HEK293 (cell line): ENCODE measurements around the gene COL18A1.
A peak's percentile ranks its signal among the peaks of the same experiment; 100 is the strongest.

Experiments
- CTCF ChIA-PET: fragments of 350-600 bp; formaldehyde crosslinking; extraction: SDS; loops from one replicate; lab custom pipeline; 2021; ENCODE audit warnings: antibody characterized with exemption; lab: Yijun Ruan, JAX
- POLR2A ChIA-PET: fragments of 300-600 bp; formaldehyde crosslinking; extraction: SDS; loops from one replicate; lab custom pipeline; 2020; ENCODE audit warnings: antibody characterized with exemption, inconsistent platforms; lab: Yijun Ruan, JAX
- H3K27ac ChIP-seq: fragments of 200-500 bp; sonication (Bioruptor generic); 2 replicates; pipeline ENCODE4 v1.5.1; 2014; ENCODE audit warnings: low read depth, low read length, control low read depth, inconsistent platforms; ENCODE audit errors: extremely low read depth
- H3K36me3 ChIP-seq, 2 experiments: fragments of 200-500 bp in 1 of 2; sonication (Bioruptor generic) in 1 of 2; 1 replicate in 1 of 2; 2 replicates in 1 of 2; pipeline ENCODE4 v1.5.1; 2014 to 2017; ENCODE audit warnings: inconsistent platforms in 2 of 2, low read length in 2 of 2; ENCODE audit not compliant: control insufficient read depth in 2 of 2, insufficient read depth in 1 of 2
- H3K4me1 ChIP-seq: fragments of 200-500 bp; sonication (Bioruptor generic); 2 replicates; pipeline ENCODE4 v1.5.1; 2014; ENCODE audit warnings: mild to moderate bottlenecking, low read length, inconsistent platforms; ENCODE audit not compliant: control insufficient read depth, insufficient read depth
- H3K4me3 ChIP-seq: 2 replicates; pipeline ENCODE4 v1.5.1; 2011; ENCODE audit warnings: low read depth, mild to moderate bottlenecking, control low read depth, low read length, moderate library complexity
- H3K9me3 ChIP-seq: fragments of 200-500 bp; sonication (Bioruptor generic); 2 replicates; pipeline ENCODE4 v1.5.1; 2014; ENCODE audit warnings: low read depth, low read length, inconsistent platforms; ENCODE audit not compliant: control insufficient read depth, insufficient read depth
- EGR2 ChIP-seq: fragments of 450-650 bp; formaldehyde crosslinking; IDR thresholded peaks from 2 replicates; pipeline ENCODE4 v1.5.1; 2016; ENCODE audit warnings: low read depth, missing biosample characterization, missing genetic modification characterization
- SCRT1 ChIP-seq: fragments of 450-650 bp; formaldehyde crosslinking; IDR thresholded peaks from 2 replicates; pipeline ENCODE4 v1.5.1; 2016; ENCODE audit warnings: missing biosample characterization, missing genetic modification characterization, borderline replicate concordance
- SCRT2 ChIP-seq: fragments of 450-650 bp; formaldehyde crosslinking; IDR thresholded peaks from 2 replicates; pipeline ENCODE4 v1.5.1; 2016; ENCODE audit warnings: missing biosample characterization, missing genetic modification characterization
- WT1 ChIP-seq: fragments of 450-650 bp; formaldehyde crosslinking; IDR thresholded peaks from 2 replicates; pipeline ENCODE4 v1.5.1; 2016; ENCODE audit warnings: missing biosample characterization, missing genetic modification characterization
- YY2 ChIP-seq: fragments of 450-650 bp; formaldehyde crosslinking; IDR thresholded peaks from 2 replicates; pipeline ENCODE4 v1.5.1; 2016; ENCODE audit warnings: missing biosample characterization, missing genetic modification characterization
- ZBTB7A ChIP-seq: fragments of 450-650 bp; formaldehyde crosslinking; IDR thresholded peaks from 2 replicates; pipeline ENCODE4 v1.5.1; 2016; ENCODE audit warnings: low read depth, missing biosample characterization, missing genetic modification characterization
- ZFHX2 ChIP-seq: fragments of 450-650 bp; formaldehyde crosslinking; conservative IDR thresholded peaks from 2 replicates; pipeline ENCODE4 v1.5.1; 2016; ENCODE audit warnings: missing biosample characterization, missing genetic modification characterization
- ZFP41 ChIP-seq: fragments of 450-650 bp; formaldehyde crosslinking; IDR thresholded peaks from 2 replicates; pipeline ENCODE4 v1.5.1; 2016; ENCODE audit warnings: missing biosample characterization, missing genetic modification characterization, borderline replicate concordance
- ZNF184 ChIP-seq: fragments of 450-650 bp; IDR thresholded peaks from 2 replicates; pipeline ENCODE4 v1.5.1; 2018; ENCODE audit warnings: missing biosample characterization, mild to moderate bottlenecking, missing genetic modification characterization
- ZNF19 ChIP-seq: fragments of 450-650 bp; formaldehyde crosslinking; IDR thresholded peaks from 2 replicates; pipeline ENCODE4; 2016; ENCODE audit warnings: missing biosample characterization, missing genetic modification characterization, low read depth
- ZNF423 ChIP-seq: fragments of 450-650 bp; formaldehyde crosslinking; IDR thresholded peaks from 2 replicates; pipeline ENCODE4 v1.5.1; 2016; ENCODE audit warnings: missing biosample characterization, missing genetic modification characterization
- ZXDB ChIP-seq: fragments of 450-650 bp; formaldehyde crosslinking; IDR thresholded peaks from 2 replicates; pipeline ENCODE4 v1.5.1; 2016; ENCODE audit warnings: missing biosample characterization, missing genetic modification characterization
- TF ChIP-seq, protein P1 (sequence below): fragments of 450-650 bp; formaldehyde crosslinking; IDR thresholded peaks from 2 replicates; pipeline ENCODE4 v1.5.1; 2016; ENCODE audit warnings: missing biosample characterization, missing genetic modification characterization
- TF ChIP-seq, protein P2 (sequence below): fragments of 450-650 bp; formaldehyde crosslinking; IDR thresholded peaks from 2 replicates; pipeline ENCODE4 v1.5.0; 2017; ENCODE audit warnings: missing biosample characterization, missing genetic modification characterization, borderline replicate concordance
- TF ChIP-seq, protein P3 (sequence below): fragments of 450-650 bp; formaldehyde crosslinking; IDR thresholded peaks from 2 replicates; pipeline ENCODE4 v1.5.1; 2016; ENCODE audit warnings: missing biosample characterization, missing genetic modification characterization
- TF ChIP-seq, protein P4 (sequence below): fragments of 450-650 bp; formaldehyde crosslinking; IDR thresholded peaks from 2 replicates; pipeline ENCODE4 v1.5.1; 2016; ENCODE audit warnings: missing biosample characterization, missing genetic modification characterization
- TF ChIP-seq, protein P5 (sequence below): fragments of 450-650 bp; IDR thresholded peaks from 2 replicates; pipeline ENCODE4 v1.5.1; 2018; ENCODE audit warnings: missing biosample characterization, missing genetic modification characterization
- TF ChIP-seq, protein P6 (sequence below): fragments of 450-650 bp; formaldehyde crosslinking; IDR thresholded peaks from 2 replicates; pipeline ENCODE4; 2016; ENCODE audit warnings: missing biosample characterization, missing genetic modification characterization
- TF ChIP-seq, protein P7 (sequence below): fragments of 450-650 bp; formaldehyde crosslinking; IDR thresholded peaks from 2 replicates; pipeline ENCODE4 v1.5.1; 2016; ENCODE audit warnings: missing biosample characterization, missing genetic modification characterization

Gene COL18A1

DNA sequence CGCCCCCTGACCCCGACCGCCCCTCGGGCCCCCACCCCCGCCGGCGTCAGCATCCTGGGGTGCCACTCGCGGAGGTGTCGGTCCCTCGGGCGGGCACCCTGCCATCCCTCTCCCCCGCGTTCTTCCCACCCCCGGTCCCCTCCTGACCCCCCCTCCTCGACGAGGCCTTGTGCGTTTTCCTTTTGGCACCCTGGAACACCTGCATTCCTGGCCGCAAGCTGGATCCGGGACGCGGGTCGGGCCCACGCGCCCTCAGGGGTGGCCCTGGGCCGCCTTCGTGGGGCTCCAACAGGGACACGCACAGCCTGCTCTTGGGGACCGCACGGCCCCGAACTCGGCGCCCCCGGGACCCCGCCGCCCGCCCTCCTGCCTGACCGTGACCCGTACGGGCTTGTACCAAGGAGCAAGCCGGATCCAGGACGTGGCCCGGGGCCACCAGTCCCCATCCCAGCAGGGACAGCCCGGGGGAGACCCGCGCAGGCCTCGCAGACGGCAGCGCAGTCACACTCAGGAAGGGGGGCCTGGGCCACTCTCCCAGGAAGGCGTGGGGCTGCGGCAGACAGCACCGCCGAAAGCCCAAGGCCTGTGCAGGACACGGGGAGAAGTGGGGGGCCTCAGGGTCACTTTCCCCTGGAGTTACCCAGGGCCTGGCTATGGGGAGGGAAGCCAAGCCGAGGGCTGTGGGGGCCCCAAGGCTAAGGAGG lies 137.9 kb downstream of the COL18A1 start:
- Histone ChIP-seq H3K4me3 (peak overlapping the region; percentile 60), H3K27ac (no peak overlapping the region; the same call in 1 of the 2 replicates), H3K36me3 (peaks cover 0 to 9% of the 10 kb centered on the region in 2 experiments; a peak in 1 of 3 replicates)
- ChIA-PET POLR2A (interaction anchor here (0.6 to 1.4 kb wide), 3 partner anchors 14 to 666 kb away, joined by 3 to 7 read pairs (median 3); no protein-coding TSS in a partner anchor), CTCF (no interaction called here)
- TF ChIP-seq, protein P1, sequence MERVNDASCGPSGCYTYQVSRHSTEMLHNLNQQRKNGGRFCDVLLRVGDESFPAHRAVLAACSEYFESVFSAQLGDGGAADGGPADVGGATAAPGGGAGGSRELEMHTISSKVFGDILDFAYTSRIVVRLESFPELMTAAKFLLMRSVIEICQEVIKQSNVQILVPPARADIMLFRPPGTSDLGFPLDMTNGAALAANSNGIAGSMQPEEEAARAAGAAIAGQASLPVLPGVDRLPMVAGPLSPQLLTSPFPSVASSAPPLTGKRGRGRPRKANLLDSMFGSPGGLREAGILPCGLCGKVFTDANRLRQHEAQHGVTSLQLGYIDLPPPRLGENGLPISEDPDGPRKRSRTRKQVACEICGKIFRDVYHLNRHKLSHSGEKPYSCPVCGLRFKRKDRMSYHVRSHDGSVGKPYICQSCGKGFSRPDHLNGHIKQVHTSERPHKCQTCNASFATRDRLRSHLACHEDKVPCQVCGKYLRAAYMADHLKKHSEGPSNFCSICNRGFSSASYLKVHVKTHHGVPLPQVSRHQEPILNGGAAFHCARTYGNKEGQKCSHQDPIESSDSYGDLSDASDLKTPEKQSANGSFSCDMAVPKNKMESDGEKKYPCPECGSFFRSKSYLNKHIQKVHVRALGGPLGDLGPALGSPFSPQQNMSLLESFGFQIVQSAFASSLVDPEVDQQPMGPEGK (tag by site-specific recombination) = 0 out of 2 replicates have a peak, but pooled peaks have one; percentile 19
- TF ChIP-seq ZFHX2 (tag by site-specific recombination) = peak; percentile 41
- no peak for TF ChIP-seq ZNF184 (tag by site-specific recombination)
- no peak for TF ChIP-seq ZFP41
- TF ChIP-seq, protein P2, sequence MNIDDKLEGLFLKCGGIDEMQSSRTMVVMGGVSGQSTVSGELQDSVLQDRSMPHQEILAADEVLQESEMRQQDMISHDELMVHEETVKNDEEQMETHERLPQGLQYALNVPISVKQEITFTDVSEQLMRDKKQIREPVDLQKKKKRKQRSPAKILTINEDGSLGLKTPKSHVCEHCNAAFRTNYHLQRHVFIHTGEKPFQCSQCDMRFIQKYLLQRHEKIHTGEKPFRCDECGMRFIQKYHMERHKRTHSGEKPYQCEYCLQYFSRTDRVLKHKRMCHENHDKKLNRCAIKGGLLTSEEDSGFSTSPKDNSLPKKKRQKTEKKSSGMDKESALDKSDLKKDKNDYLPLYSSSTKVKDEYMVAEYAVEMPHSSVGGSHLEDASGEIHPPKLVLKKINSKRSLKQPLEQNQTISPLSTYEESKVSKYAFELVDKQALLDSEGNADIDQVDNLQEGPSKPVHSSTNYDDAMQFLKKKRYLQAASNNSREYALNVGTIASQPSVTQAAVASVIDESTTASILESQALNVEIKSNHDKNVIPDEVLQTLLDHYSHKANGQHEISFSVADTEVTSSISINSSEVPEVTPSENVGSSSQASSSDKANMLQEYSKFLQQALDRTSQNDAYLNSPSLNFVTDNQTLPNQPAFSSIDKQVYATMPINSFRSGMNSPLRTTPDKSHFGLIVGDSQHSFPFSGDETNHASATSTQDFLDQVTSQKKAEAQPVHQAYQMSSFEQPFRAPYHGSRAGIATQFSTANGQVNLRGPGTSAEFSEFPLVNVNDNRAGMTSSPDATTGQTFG = 0 out of 2 replicates have a peak, but pooled peaks have one; percentile 10
- TF ChIP-seq, all 188 proteins: peak for 3
- Histone ChIP-seq H3K4me1 (0 out of 2 replicates have a peak, but pooled peaks cover 2% of the 10 kb centered on the region), H3K9me3 (no peaks in the 10 kb centered on the region)

DNA sequence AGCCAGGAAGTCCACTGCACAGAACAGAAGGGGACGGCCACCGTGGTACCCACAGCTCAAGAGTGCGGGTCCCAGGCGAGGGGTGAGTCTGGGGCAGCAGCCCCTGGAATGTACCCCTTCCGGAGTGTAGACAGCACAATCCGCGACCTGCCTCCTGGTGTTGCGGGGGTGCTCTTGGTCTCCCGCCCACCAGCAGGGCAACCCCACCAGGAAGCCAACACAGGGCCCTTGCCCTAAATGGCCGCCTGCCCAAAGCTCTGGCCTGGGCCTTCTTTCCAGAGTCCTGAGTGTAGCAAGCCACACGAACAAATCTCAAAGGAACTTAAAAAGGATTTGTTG lies 138.4 kb downstream of the COL18A1 start:
- no peaks in the 10 kb centered on the region for H3K9me3 ChIP-seq
- H3K36me3 ChIP-seq = peaks cover 0 to 9% of the 10 kb centered on the region in 2 experiments; a peak in 1 of 3 replicates
- 0 out of 2 replicates have a peak, but pooled peaks cover 2% of the 10 kb centered on the region for H3K4me1 ChIP-seq
- ChIA-PET POLR2A (interaction anchor here (1.4 kb wide), 1 partner anchor 13 kb away, joined by 3 read pairs; no protein-coding TSS in a partner anchor), CTCF (no interaction called here)
- H3K27ac ChIP-seq = no peak overlapping the region
- no peak overlapping the region for H3K4me3 ChIP-seq
- 0 out of 2 replicates have a peak, but pooled peaks have one; percentile 30 for TF ChIP-seq ZNF423 (tag by site-specific recombination)
- no peak for TF ChIP-seq SCRT1 (tag by site-specific recombination)
- no peak for TF ChIP-seq ZXDB (tag by site-specific recombination)
- no peak for TF ChIP-seq YY2 (tag by site-specific recombination)
- 0 out of 2 replicates have a peak, but pooled peaks have one; percentile 17 for TF ChIP-seq EGR2 (tag by site-specific recombination)
- TF ChIP-seq SCRT2 (tag by site-specific recombination) = no peak
- no peak for TF ChIP-seq ZBTB7A (tag by site-specific recombination)
- TF ChIP-seq, protein P3, sequence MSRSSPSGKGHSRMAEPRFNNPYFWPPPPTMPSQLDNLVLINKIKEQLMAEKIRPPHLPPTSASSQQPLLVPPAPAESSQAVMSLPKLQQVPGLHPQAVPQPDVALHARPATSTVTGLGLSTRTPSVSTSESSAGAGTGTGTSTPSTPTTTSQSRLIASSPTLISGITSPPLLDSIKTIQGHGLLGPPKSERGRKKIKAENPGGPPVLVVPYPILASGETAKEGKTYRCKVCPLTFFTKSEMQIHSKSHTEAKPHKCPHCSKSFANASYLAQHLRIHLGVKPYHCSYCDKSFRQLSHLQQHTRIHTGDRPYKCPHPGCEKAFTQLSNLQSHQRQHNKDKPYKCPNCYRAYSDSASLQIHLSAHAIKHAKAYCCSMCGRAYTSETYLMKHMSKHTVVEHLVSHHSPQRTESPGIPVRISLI (tag by site-specific recombination) = no peak
- TF ChIP-seq WT1 (tag by site-specific recombination) = no peak
- TF ChIP-seq ZNF19 = no peak
- TF ChIP-seq, protein P4, sequence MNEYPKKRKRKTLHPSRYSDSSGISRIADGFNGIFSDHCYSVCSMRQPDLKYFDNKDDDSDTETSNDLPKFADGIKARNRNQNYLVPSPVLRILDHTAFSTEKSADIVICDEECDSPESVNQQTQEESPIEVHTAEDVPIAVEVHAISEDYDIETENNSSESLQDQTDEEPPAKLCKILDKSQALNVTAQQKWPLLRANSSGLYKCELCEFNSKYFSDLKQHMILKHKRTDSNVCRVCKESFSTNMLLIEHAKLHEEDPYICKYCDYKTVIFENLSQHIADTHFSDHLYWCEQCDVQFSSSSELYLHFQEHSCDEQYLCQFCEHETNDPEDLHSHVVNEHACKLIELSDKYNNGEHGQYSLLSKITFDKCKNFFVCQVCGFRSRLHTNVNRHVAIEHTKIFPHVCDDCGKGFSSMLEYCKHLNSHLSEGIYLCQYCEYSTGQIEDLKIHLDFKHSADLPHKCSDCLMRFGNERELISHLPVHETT = no peak
- TF ChIP-seq, protein P5, sequence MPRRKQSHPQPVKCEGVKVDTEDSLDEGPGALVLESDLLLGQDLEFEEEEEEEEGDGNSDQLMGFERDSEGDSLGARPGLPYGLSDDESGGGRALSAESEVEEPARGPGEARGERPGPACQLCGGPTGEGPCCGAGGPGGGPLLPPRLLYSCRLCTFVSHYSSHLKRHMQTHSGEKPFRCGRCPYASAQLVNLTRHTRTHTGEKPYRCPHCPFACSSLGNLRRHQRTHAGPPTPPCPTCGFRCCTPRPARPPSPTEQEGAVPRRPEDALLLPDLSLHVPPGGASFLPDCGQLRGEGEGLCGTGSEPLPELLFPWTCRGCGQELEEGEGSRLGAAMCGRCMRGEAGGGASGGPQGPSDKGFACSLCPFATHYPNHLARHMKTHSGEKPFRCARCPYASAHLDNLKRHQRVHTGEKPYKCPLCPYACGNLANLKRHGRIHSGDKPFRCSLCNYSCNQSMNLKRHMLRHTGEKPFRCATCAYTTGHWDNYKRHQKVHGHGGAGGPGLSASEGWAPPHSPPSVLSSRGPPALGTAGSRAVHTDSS = no peak
- TF ChIP-seq, protein P6, sequence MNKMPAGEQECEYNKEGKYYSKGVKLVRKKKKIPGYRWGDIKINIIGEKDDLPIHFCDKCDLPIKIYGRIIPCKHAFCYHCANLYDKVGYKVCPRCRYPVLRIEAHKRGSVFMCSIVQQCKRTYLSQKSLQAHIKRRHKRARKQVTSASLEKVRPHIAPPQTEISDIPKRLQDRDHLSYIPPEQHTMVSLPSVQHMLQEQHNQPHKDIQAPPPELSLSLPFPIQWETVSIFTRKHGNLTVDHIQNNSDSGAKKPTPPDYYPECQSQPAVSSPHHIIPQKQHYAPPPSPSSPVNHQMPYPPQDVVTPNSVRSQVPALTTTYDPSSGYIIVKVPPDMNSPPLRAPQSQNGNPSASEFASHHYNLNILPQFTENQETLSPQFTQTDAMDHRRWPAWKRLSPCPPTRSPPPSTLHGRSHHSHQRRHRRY (tag by site-specific recombination) = no peak
- TF ChIP-seq, protein P7, sequence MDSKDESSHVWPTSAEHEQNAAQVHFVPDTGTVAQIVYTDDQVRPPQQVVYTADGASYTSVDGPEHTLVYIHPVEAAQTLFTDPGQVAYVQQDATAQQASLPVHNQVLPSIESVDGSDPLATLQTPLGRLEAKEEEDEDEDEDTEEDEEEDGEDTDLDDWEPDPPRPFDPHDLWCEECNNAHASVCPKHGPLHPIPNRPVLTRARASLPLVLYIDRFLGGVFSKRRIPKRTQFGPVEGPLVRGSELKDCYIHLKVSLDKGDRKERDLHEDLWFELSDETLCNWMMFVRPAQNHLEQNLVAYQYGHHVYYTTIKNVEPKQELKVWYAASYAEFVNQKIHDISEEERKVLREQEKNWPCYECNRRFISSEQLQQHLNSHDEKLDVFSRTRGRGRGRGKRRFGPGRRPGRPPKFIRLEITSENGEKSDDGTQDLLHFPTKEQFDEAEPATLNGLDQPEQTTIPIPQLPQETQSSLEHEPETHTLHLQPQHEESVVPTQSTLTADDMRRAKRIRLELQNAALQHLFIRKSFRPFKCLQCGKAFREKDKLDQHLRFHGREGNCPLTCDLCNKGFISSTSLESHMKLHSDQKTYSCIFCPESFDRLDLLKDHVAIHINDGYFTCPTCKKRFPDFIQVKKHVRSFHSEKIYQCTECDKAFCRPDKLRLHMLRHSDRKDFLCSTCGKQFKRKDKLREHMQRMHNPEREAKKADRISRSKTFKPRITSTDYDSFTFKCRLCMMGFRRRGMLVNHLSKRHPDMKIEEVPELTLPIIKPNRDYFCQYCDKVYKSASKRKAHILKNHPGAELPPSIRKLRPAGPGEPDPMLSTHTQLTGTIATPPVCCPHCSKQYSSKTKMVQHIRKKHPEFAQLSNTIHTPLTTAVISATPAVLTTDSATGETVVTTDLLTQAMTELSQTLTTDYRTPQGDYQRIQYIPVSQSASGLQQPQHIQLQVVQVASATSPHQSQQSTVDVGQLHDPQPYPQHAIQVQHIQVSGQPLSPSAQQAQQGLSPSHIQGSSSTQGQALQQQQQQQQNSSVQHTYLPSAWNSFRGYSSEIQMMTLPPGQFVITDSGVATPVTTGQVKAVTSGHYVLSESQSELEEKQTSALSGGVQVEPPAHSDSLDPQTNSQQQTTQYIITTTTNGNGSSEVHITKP (tag by site-specific recombination) = no peak
